ENCODE data around the gene RALGPS1. TPM values are rescaled to one million over a fixed set of nuclear protein-coding genes. Genes with fewer than 3 reads are reported as not detected.
A peak's percentile ranks its signal among the peaks of the same experiment; 100 is the strongest.

The RALGPS1 gene
- total RNA-seq, 1 donor from 2014 or later, result 21.1 TPM

- intact Hi-C loops (cut with micrococcal nuclease), result no loop called here
- ATAC-seq (peak; percentile 89), DNase-seq (peak; percentile 77)
Observed at GRCh38 chr9:127035948-127036347, 121.4 kb downstream of the RALGPS1 start.

- DNase-seq (no peak), ATAC-seq (peak; percentile 5)
- intact Hi-C loops (cut with micrococcal nuclease), result no loop called here
Observed at GRCh38 chr9:127036437-127036836, 121.9 kb downstream of the RALGPS1 start.

- ATAC-seq, result no peak
- no peak for DNase-seq
- intact Hi-C loops (cut with micrococcal nuclease), result no loop called here
Observed at GRCh38 chr9:127038531-127038930, 123.9 kb downstream of the RALGPS1 start.

- ATAC-seq (no peak), DNase-seq (no peak)
- intact Hi-C loops (cut with micrococcal nuclease), result no loop called here
Observed at GRCh38 chr9:127039492-127039891, 124.9 kb downstream of the RALGPS1 start.

GRCh38 chr9:127045148-127045547 is 130.6 kb downstream of the RALGPS1 start:
- no peak for DNase-seq
- intact Hi-C loops (cut with micrococcal nuclease), result no loop called here
- ATAC-seq, result no peak

- ATAC-seq (no peak), DNase-seq (no peak)
- intact Hi-C loops (cut with micrococcal nuclease), result no loop called here
Observed at GRCh38 chr9:127047971-127048370, 133.4 kb downstream of the RALGPS1 start.

- intact Hi-C loops (cut with micrococcal nuclease), result no loop called here
- no peak for DNase-seq
- peak; percentile 70 for ATAC-seq
Observed at GRCh38 chr9:127049044-127049443, 134.5 kb downstream of the RALGPS1 start.

- ATAC-seq, result no peak
- DNase-seq, result no peak
- intact Hi-C loops (cut with micrococcal nuclease), result no loop called here
Observed at GRCh38 chr9:127049581-127049980, 135.0 kb downstream of the RALGPS1 start.

GRCh38 chr9:127050152-127050551 is 135.6 kb downstream of the RALGPS1 start:
- intact Hi-C loops (cut with micrococcal nuclease), result no loop called here
- DNase-seq, result no peak
- ATAC-seq, result no peak

- DNase-seq, result no peak
- intact Hi-C loops (cut with micrococcal nuclease), result no loop called here
Observed at GRCh38 chr9:127050591-127051001, 136.0 kb downstream of the RALGPS1 start.

GRCh38 chr9:127051881-127052595 is 137.5 kb downstream of the RALGPS1 start:
- DNase-seq (no peak), ATAC-seq (no peak)
- intact Hi-C loops (cut with micrococcal nuclease), result no loop called here

More at GRCh38 chr9:127050591-127051001, 136.0 kb downstream of the RALGPS1 start:
- ATAC-seq, result no peak

- DNase-seq, result no peak
- intact Hi-C loops (cut with micrococcal nuclease), result no loop called here
- ATAC-seq, result no peak
Observed at GRCh38 chr9:127053057-127053821, 138.7 kb downstream of the RALGPS1 start.

- no peak for ATAC-seq
- intact Hi-C loops (cut with micrococcal nuclease), result no loop called here
- DNase-seq, result no peak
Observed at GRCh38 chr9:127053960-127054359, 139.4 kb downstream of the RALGPS1 start.

- intact Hi-C loops (cut with micrococcal nuclease), result no loop called here
- DNase-seq (no peak), ATAC-seq (peak; percentile 74)
Observed at GRCh38 chr9:127055745-127056402, 141.3 kb downstream of the RALGPS1 start.

GRCh38 chr9:127056446-127056845 is 141.9 kb downstream of the RALGPS1 start:
- no peak for ATAC-seq
- no peak for DNase-seq
- intact Hi-C loops (cut with micrococcal nuclease), result no loop called here

- intact Hi-C loops (cut with micrococcal nuclease), result no loop called here
- peak; percentile 45 for ATAC-seq
- DNase-seq, result peak; percentile 57
Observed at GRCh38 chr9:127058011-127058644, 143.5 kb downstream of the RALGPS1 start.

GRCh38 chr9:127058645-127059021 is 144.1 kb downstream of the RALGPS1 start:
- DNase-seq, result no peak
- intact Hi-C loops (cut with micrococcal nuclease), result no loop called here

GRCh38 chr9:127059030-127059429 is 144.4 kb downstream of the RALGPS1 start:
- intact Hi-C loops (cut with micrococcal nuclease), result no loop called here
- DNase-seq (no peak), ATAC-seq (no peak)

More at GRCh38 chr9:127058645-127059021, 144.1 kb downstream of the RALGPS1 start:
- no peak for ATAC-seq

GRCh38 chr9:127059765-127060361 is 145.3 kb downstream of the RALGPS1 start:
- no peak for DNase-seq
- peak; percentile 19 for ATAC-seq
- intact Hi-C loops (cut with micrococcal nuclease), result no loop called here

All from left ventricle myocardium superior (tissue), 1 donor.